Measurements from ENCODE around the gene OR2S2. TPM values are rescaled to one million over a fixed set of nuclear protein-coding genes. Genes with fewer than 3 reads are reported as not detected.
"Not testable (repeated sequence)": the region's sequence is repeated elsewhere in the genome, so short reads cannot be mapped to it uniquely, and the experiment has no call there.

OR2S2 gene
- total RNA-seq, 3 donors from 2014 or later, result not detected

- H3K4me1 ChIP-seq (ENCODE audit: low read depth), result no peaks in the 10 kb centered on the region
- intact Hi-C loops (cut with DNase I, micrococcal nuclease), result no loop called here
- DNase-seq (no peak), ATAC-seq (no peak)
- no peak for TF ChIP-seq CTCF (IDR thresholded peaks at IDR 0.05)
- no peak overlapping the region for H3K4me3 ChIP-seq
- H3K9me3 ChIP-seq, result no peaks in the 10 kb centered on the region
- no peaks in the 10 kb centered on the region for H3K36me3 ChIP-seq (ENCODE audit: low read depth)
Measured at GRCh38 chr9:35996358-35996970, 38.5 kb upstream of the OR2S2 start.

- intact Hi-C loops (cut with DNase I, micrococcal nuclease), result no loop called here
- TF ChIP-seq CTCF (IDR thresholded peaks at IDR 0.05), result no peak
- no peak for ATAC-seq
- DNase-seq, result no peak
- Histone ChIP-seq H3K9me3 (no peaks in the 10 kb centered on the region), H3K4me1 (ENCODE audit: low read depth) (no peaks in the 10 kb centered on the region), H3K36me3 (ENCODE audit: low read depth) (no peaks in the 10 kb centered on the region), H3K4me3 (no peak overlapping the region)
Measured at GRCh38 chr9:35994959-35995358, 37.0 kb upstream of the OR2S2 start.

- DNase-seq, result no peak
- no peak for ATAC-seq
- intact Hi-C loops (cut with DNase I, micrococcal nuclease), result no loop called here
- Histone ChIP-seq H3K4me1 (ENCODE audit: low read depth) (no peaks in the 10 kb centered on the region), H3K36me3 (ENCODE audit: low read depth) (no peaks in the 10 kb centered on the region), H3K9me3 (no peaks in the 10 kb centered on the region), H3K4me3 (no peak overlapping the region)
- TF ChIP-seq CTCF (IDR thresholded peaks at IDR 0.05), result no peak
Measured at GRCh38 chr9:35993976-35994720, 36.2 kb upstream of the OR2S2 start.

- intact Hi-C loops (cut with DNase I, micrococcal nuclease); DNase-seq; H3K4me3 ChIP-seq; H3K36me3 ChIP-seq (ENCODE audit: low read depth); H3K4me1 ChIP-seq (ENCODE audit: low read depth); ATAC-seq; H3K9me3 ChIP-seq: not testable (repeated sequence)
Measured at GRCh38 chr9:35993136-35993535, 35.2 kb upstream of the OR2S2 start.

GRCh38 chr9:35990155-35990554 is 32.2 kb upstream of the OR2S2 start:
- intact Hi-C loops (cut with DNase I, micrococcal nuclease), result no loop called here
- no peak overlapping the region for H3K4me3 ChIP-seq
- H3K36me3 ChIP-seq (ENCODE audit: low read depth), result no peaks in the 10 kb centered on the region
- DNase-seq (no peak), ATAC-seq (no peak)
- no peaks in the 10 kb centered on the region for H3K9me3 ChIP-seq
- TF ChIP-seq CTCF (IDR thresholded peaks at IDR 0.05), result no peak
- no peaks in the 10 kb centered on the region for H3K4me1 ChIP-seq (ENCODE audit: low read depth)

- DNase-seq (no peak), ATAC-seq (no peak)
- no peak for TF ChIP-seq CTCF (IDR thresholded peaks at IDR 0.05)
- Histone ChIP-seq H3K4me3 (no peak overlapping the region), H3K4me1 (ENCODE audit: low read depth) (no peaks in the 10 kb centered on the region), H3K9me3 (no peaks in the 10 kb centered on the region), H3K36me3 (ENCODE audit: low read depth) (no peaks in the 10 kb centered on the region)
- intact Hi-C loops (cut with DNase I, micrococcal nuclease), result no loop called here
Measured at GRCh38 chr9:35984021-35984420, 26.1 kb upstream of the OR2S2 start.

Measured in mucosa of descending colon (tissue), 3 donors.